22Rv1 (cell line): ENCODE results near the gene GPS2.

Experiments
- CTCF ChIP-seq: fragments of 450-650 bp; IDR thresholded peaks from 2 replicates; pipeline ENCODE4 v1.5.1; 2017; ENCODE audit warnings: mild to moderate bottlenecking
- ZFX ChIP-seq: fragments of 450-650 bp; IDR thresholded peaks from 2 replicates; pipeline ENCODE4 v1.6.1; 2017; ENCODE audit warnings: antibody characterized with exemption, borderline replicate concordance

DNA sequence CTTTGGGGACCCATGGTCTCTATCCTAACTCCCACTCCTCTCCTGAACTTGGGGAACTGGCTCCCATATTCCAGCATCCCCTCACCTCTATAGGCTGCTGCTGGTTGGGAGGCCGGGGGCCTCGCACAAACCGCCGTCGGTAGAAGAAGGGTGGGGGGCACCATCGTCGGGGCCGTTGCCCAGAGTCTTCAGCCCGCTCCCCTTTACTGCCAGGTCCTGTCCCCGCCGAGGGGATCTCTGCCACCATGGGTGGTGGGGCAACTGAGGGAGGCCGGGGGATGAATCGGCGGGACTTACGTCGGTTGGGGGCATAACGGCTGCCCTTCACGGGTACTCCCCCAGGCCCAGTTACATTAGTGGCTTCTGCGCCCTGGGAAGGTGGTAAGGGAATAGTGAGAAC lies 25.0 kb downstream of the GPS2 start:
- TF ChIP-seq CTCF (no peak), ZFX (no peak)
